K562 (cell line): ENCODE measurements around the gene RNF11. TPM values are rescaled to one million over a fixed set of nuclear protein-coding genes. Genes with fewer than 3 reads are reported as not detected.
A peak's percentile ranks its signal among the peaks of the same experiment; 100 is the strongest.

Experiments used
- ATF4 ChIP-seq: fragments of 450-650 bp; formaldehyde crosslinking; IDR thresholded peaks from 2 replicates; pipeline ENCODE4 v1.4.0; 2022; ENCODE audit warnings: mild to moderate bottlenecking, moderate library complexity
- ATF7 ChIP-seq: fragments of 450-650 bp; IDR thresholded peaks from 2 replicates; pipeline ENCODE4 v1.7.1; 2014; ENCODE audit warnings: mild to moderate bottlenecking, moderate library complexity
- FOSL1 ChIP-seq: fragments of 200-800 bp; sonication (Bioruptor generic); conservative IDR thresholded peaks from 2 replicates; pipeline ENCODE4 v1.6.1; 2016; ENCODE audit warnings: missing genetic modification characterization, missing compliant biosample characterization
- HCFC1 ChIP-seq: IDR thresholded peaks from 2 replicates; pipeline ENCODE4 v1.6.1; 2012; ENCODE audit warnings: low read depth, low read length, improper control_type of control experiment
- HNRNPH1 ChIP-seq: fragments of 200-400 bp; formaldehyde crosslinking; optimal IDR thresholded peaks from 2 replicates; pipeline ENCODE3; 2017; ENCODE audit warnings: low read depth, mild to moderate bottlenecking, low read length, moderate library complexity
- HSF4 ChIP-seq: fragments of 250-450 bp; sonication (Bioruptor Pico); IDR thresholded peaks from 2 replicates; pipeline ENCODE4 v2.1.2; 2022; ENCODE audit warnings: mild to moderate bottlenecking, moderate library complexity, borderline replicate concordance
- IRF2 ChIP-seq: sonication (generic); formaldehyde crosslinking; IDR thresholded peaks from 2 replicates; pipeline ENCODE4 v1.8.1; 2022; ENCODE audit warnings: mild to moderate bottlenecking, missing genetic modification reagents
- JUNB ChIP-seq: fragments of 450-650 bp; formaldehyde crosslinking; conservative IDR thresholded peaks from 2 replicates; pipeline ENCODE4 v1.4.0; 2020; ENCODE audit warnings: mild to moderate bottlenecking
- MTA1 ChIP-seq: fragments of 450-650 bp; IDR thresholded peaks from 2 replicates; pipeline ENCODE4 v1.6.1; 2017; ENCODE audit warnings: borderline replicate concordance
- PYGO2 ChIP-seq: fragments of 450-650 bp; IDR thresholded peaks from 2 replicates; pipeline ENCODE4 v1.6.1; 2016; ENCODE audit warnings: mild to moderate bottlenecking, missing genetic modification characterization, moderate library complexity, missing compliant biosample characterization
- REST ChIP-seq, 2 experiments: fragments of 450-650 bp; formaldehyde crosslinking in 1 of 2; IDR thresholded peaks; 2 replicates each; pipeline versions ENCODE4 v1.4.0 to v1.6.1; 2014 to 2020; ENCODE audit warnings: mild to moderate bottlenecking in 2 of 2, borderline replicate concordance in 1 of 2, low read depth in 1 of 2
- SLC30A9 ChIP-seq: fragments of 250-450 bp; sonication (Bioruptor Pico); IDR thresholded peaks from 2 replicates; pipeline ENCODE4 v1.8.0; 2022; ENCODE audit warnings: mild to moderate bottlenecking, moderate library complexity
- TEAD1 ChIP-seq, 2 experiments: fragments of 450-650 bp in 1 of 2; sonication (generic) in 1 of 2; formaldehyde crosslinking; IDR thresholded peaks; 2 replicates each; pipeline versions ENCODE4 v1.4.0 to v1.8.0; 2020 to 2022; ENCODE audit warnings: mild to moderate bottlenecking in 2 of 2, missing genetic modification reagents in 1 of 2
- ZBTB49 ChIP-seq: sonication (generic); formaldehyde crosslinking; IDR thresholded peaks from 2 replicates; pipeline ENCODE4 v1.8.0; 2022; ENCODE audit warnings: missing genetic modification reagents, mild to moderate bottlenecking, borderline replicate concordance
- ZNF121 ChIP-seq: sonication (generic); formaldehyde crosslinking; conservative IDR thresholded peaks from 2 replicates; pipeline ENCODE4 v1.8.0; 2022; ENCODE audit warnings: missing genetic modification reagents
- polyA plus RNA-seq, 8 experiments: library from polyadenylated mRNA; depleted of rRNA in 4 of 8; stranded (reverse) in 5 of 8; unstranded in 3 of 8; fragments of >200 nt; fragmentation: Nextera tagmentation in 2 of 8; fragmentation: Illumina TruSeq in 1 of 8; extraction: Ambion mirVana in 2 of 8; extraction: Trizol in 1 of 8; gene quantifications; 2 replicates each; pipeline versions ENCODE4 v1.2.1 to v1.2.3, GENCODE V29; 2011 to 2014; ENCODE audit warnings: inconsistent platforms in 1 of 8, missing spikeins in 1 of 8
- total RNA-seq, 7 experiments: library from RNA; depleted of rRNA in 6 of 7; stranded (reverse); fragments of >200 nt in 6 of 7; fragmentation: Illumina TruSeq in 2 of 7; extraction: Trizol in 2 of 7; gene quantifications; 2 replicates each; pipeline versions ENCODE4 v1.2.1 to v1.2.3, GENCODE V29; 2011 to 2021; ENCODE audit warnings: low replicate concordance in 1 of 7

The RNF11 gene
- total and polyA plus RNA-seq, 9 of the 15 experiments (the other 6 are each of a cell fraction or from before 2014, with no cell fraction given) = 5.7 to 34.3 (median 23.1) TPM

- no peak for TF ChIP-seq ZBTB49 (CRISPR knock-in tag)
- TF ChIP-seq SLC30A9 = 0 out of 2 replicates have a peak, but pooled peaks have one; percentile 62
- 0 out of 2 replicates have a peak, but pooled peaks have one; percentile 17 for TF ChIP-seq MTA1
- TF ChIP-seq FOSL1 (tag) = peak; percentile 30; the same call in 1 of the 2 replicates
- no peak for TF ChIP-seq REST (IDR thresholded peaks at IDR 0.05; ENCODE audit: borderline replicate concordance)
- no peak for TF ChIP-seq REST (CRISPR knock-in tag; IDR thresholded peaks at IDR 0.05; ENCODE audit: low read depth)
- TF ChIP-seq HNRNPH1 = no peak
- TF ChIP-seq PYGO2 (tag) = no peak
- TF ChIP-seq ATF7 = peak; percentile 96
- no peak for TF ChIP-seq TEAD1 (CRISPR knock-in tag; IDR thresholded peaks at IDR 0.05)
- peak; percentile 56 for TF ChIP-seq JUNB (CRISPR knock-in tag)
- TF ChIP-seq HCFC1 = no peak
- peak; percentile 40; the same call in 1 of the 2 replicates for TF ChIP-seq ATF4 (CRISPR knock-in tag)
- no peak for TF ChIP-seq HSF4 (CRISPR knock-in tag)
- no peak for TF ChIP-seq ZNF121 (CRISPR knock-in tag)
- no peak for TF ChIP-seq IRF2 (CRISPR knock-in tag)
These were observed 1.4 kb downstream of the RNF11 start (continued) for GRCh38 chr1:51237351-51238033.
